ENCODE measurements around the gene RHOJ.
"Not testable (repeated sequence)": the region's sequence is repeated elsewhere in the genome, so short reads cannot be mapped to it uniquely, and the experiment has no call there.

RHOJ gene

GRCh38 chr14:63276016-63276415, 71.8 kb downstream of the RHOJ start:
- DNase-seq (ENCODE audit: extremely low read depth, insufficient read length): no peak
- no peak overlapping the region for H3K4me3 ChIP-seq (replicated peaks; ENCODE audit: low read depth, low read length)

DNA sequence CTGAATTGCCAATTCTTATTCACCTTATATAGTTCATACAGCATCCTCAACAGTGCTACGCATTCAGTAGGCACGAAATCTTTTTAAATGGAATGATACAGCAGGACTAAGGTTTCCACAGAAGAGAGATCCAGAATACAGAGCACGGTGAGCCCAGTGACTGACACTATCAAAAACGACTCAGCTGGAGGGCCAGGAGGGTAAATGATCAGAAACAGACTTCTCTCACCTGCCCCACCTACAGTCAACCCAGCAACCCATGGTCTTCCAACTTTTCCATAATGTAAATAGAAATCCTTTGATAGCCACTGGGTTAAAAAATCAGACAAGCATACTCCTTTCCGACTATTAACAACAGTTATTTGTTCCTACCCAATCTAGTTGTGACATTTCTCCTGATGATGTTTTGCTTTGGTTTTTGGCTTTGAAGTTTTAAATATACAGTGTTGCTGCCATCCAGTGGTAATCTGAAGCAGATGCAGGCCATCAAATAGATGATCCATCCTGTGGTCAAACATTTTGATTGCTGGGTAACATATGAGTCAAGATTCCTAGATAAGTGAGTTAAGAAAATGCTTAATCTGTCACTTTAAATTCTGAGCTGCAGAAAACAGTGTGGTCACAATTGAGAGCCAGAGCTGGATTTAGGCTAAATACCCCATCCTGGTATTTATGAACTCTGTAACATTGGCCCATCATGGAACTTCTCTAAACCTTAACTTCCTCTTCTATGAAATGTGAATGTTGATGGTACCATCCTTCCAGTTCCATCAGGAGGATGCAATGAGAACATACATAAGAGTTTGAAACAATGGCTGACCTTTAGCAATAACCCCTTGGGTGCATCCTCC, 72.5 kb downstream of the RHOJ start:
- Histone ChIP-seq H3K27me3 (replicated peaks; ENCODE audit: control insufficient read depth, insufficient read depth, low read length) (no peaks in the 10 kb centered on the region; the same call in 1 of the 2 replicates), H3K36me3 (ENCODE audit: control insufficient read depth, insufficient read depth, low read length) (no peaks in the 10 kb centered on the region), H3K4me3 (replicated peaks; ENCODE audit: low read depth, low read length) (no peak overlapping the region)
- DNase-seq (ENCODE audit: extremely low read depth, insufficient read length): no peak
- TF ChIP-seq CTCF (IDR thresholded peaks at IDR 0.05; ENCODE audit: insufficient read depth, low read length, poor library complexity, severe bottlenecking): peak; percentile 61

More at GRCh38 chr14:63276016-63276415, 71.8 kb downstream of the RHOJ start:
- no peak for TF ChIP-seq CTCF (IDR thresholded peaks at IDR 0.05; ENCODE audit: insufficient read depth, low read length, poor library complexity, severe bottlenecking)
- Histone ChIP-seq H3K27me3 (replicated peaks; ENCODE audit: control insufficient read depth, insufficient read depth, low read length) (no peaks in the 10 kb centered on the region; the same call in 1 of the 2 replicates), H3K36me3 (ENCODE audit: control insufficient read depth, insufficient read depth, low read length) (no peaks in the 10 kb centered on the region)

GRCh38 chr14:63277591-63278183, 73.4 kb downstream of the RHOJ start:
- H3K4me3 ChIP-seq (replicated peaks; ENCODE audit: low read depth, low read length): no peak overlapping the region
- H3K36me3 ChIP-seq (ENCODE audit: control insufficient read depth, insufficient read depth, low read length): no peaks in the 10 kb centered on the region
- no peak for DNase-seq (ENCODE audit: extremely low read depth, insufficient read length)
- no peak for TF ChIP-seq CTCF (IDR thresholded peaks at IDR 0.05; ENCODE audit: insufficient read depth, low read length, poor library complexity, severe bottlenecking)
- no peaks in the 10 kb centered on the region for H3K27me3 ChIP-seq (replicated peaks; ENCODE audit: control insufficient read depth, insufficient read depth, low read length)

DNA sequence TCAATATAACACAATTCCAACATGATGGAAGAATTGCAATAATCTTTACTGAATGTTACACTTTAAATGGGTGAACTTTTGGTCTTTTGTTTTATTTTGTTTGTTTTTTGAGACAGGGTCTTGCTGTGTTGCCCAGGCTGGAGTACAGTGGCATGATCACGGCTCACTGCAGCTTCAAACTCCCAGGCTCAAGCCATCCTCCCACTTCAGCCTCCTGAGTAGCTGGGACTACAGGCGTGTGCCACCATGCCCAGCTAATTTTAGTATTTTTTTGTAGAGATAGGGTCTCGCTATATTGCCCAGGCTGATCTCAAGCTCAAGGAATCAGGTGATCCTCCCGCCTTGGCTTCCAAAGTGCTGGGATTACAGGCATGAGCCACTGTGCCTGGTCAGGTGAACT, 75.7 kb downstream of the RHOJ start:
- H3K4me3 ChIP-seq (replicated peaks; ENCODE audit: low read depth, low read length); H3K27me3 ChIP-seq (replicated peaks; ENCODE audit: control insufficient read depth, insufficient read depth, low read length); DNase-seq (ENCODE audit: extremely low read depth, insufficient read length); H3K36me3 ChIP-seq (ENCODE audit: control insufficient read depth, insufficient read depth, low read length): not testable (repeated sequence)

- no peak for TF ChIP-seq CTCF (IDR thresholded peaks at IDR 0.05; ENCODE audit: insufficient read depth, low read length, poor library complexity, severe bottlenecking)
- no peak for DNase-seq (ENCODE audit: extremely low read depth, insufficient read length)
- H3K36me3 ChIP-seq (ENCODE audit: control insufficient read depth, insufficient read depth, low read length): no peaks in the 10 kb centered on the region
- H3K4me3 ChIP-seq (replicated peaks; ENCODE audit: low read depth, low read length): peak overlapping the region; percentile 7; the same call in 1 of the 2 replicates
- H3K27me3 ChIP-seq (replicated peaks; ENCODE audit: control insufficient read depth, insufficient read depth, low read length): no peaks in the 10 kb centered on the region
Measured at GRCh38 chr14:63282997-63283883, 79.0 kb downstream of the RHOJ start.

- Histone ChIP-seq H3K4me3 (replicated peaks; ENCODE audit: low read depth, low read length) (no peak overlapping the region), H3K27me3 (replicated peaks; ENCODE audit: control insufficient read depth, insufficient read depth, low read length) (no peaks in the 10 kb centered on the region), H3K36me3 (ENCODE audit: control insufficient read depth, insufficient read depth, low read length) (no peaks in the 10 kb centered on the region)
- DNase-seq (ENCODE audit: extremely low read depth, insufficient read length): no peak
- no peak for TF ChIP-seq CTCF (IDR thresholded peaks at IDR 0.05; ENCODE audit: insufficient read depth, low read length, poor library complexity, severe bottlenecking)
Measured at GRCh38 chr14:63283884-63284248, 79.6 kb downstream of the RHOJ start.

Measured in GM06990 (cell line).